ENCODE data around the gene SPZ1. TPM values are rescaled to one million over a fixed set of nuclear protein-coding genes. Genes with fewer than 3 reads are reported as not detected.
"Not testable (repeated sequence)": the region's sequence is repeated elsewhere in the genome, so short reads cannot be mapped to it uniquely, and the experiment has no call there.

Gene SPZ1
- total RNA-seq, 1 experiment from 2014 or later, result not detected

GRCh38 chr5:80318212-80318611 lies 1.6 kb upstream of the SPZ1 start:
- in situ Hi-C loops (cut with HindIII; ENCODE audit: low pct_unique_long_range_greater_than_20kb, low sequenced_read_pairs), result no loop called here
- no peak for DNase-seq (ENCODE audit: low read depth)

GRCh38 chr5:80324912-80325311 lies 5.1 kb downstream of the SPZ1 start:
- in situ Hi-C loops (cut with HindIII; ENCODE audit: low pct_unique_long_range_greater_than_20kb, low sequenced_read_pairs), result no loop called here
- DNase-seq (ENCODE audit: low read depth), result no peak

GRCh38 chr5:80326468-80326867 lies 6.7 kb downstream of the SPZ1 start:
- no peak for DNase-seq (ENCODE audit: low read depth)
- in situ Hi-C loops (cut with HindIII; ENCODE audit: low pct_unique_long_range_greater_than_20kb, low sequenced_read_pairs), result no loop called here

GRCh38 chr5:80337379-80337778 lies 17.6 kb downstream of the SPZ1 start:
- DNase-seq (ENCODE audit: low read depth), result no peak
- in situ Hi-C loops (cut with HindIII; ENCODE audit: low pct_unique_long_range_greater_than_20kb, low sequenced_read_pairs), result no loop called here

GRCh38 chr5:80339116-80339515 lies 19.3 kb downstream of the SPZ1 start:
- DNase-seq (ENCODE audit: low read depth), result no peak
- in situ Hi-C loops (cut with HindIII; ENCODE audit: low pct_unique_long_range_greater_than_20kb, low sequenced_read_pairs), result no loop called here

GRCh38 chr5:80341016-80341775 lies 21.4 kb downstream of the SPZ1 start:
- in situ Hi-C loops (cut with HindIII; ENCODE audit: low pct_unique_long_range_greater_than_20kb, low sequenced_read_pairs), result no loop called here
- DNase-seq (ENCODE audit: low read depth), result no peak

- DNase-seq (ENCODE audit: low read depth), result no peak
- in situ Hi-C loops (cut with HindIII; ENCODE audit: low pct_unique_long_range_greater_than_20kb, low sequenced_read_pairs), result no loop called here
Measured at GRCh38 chr5:80343067-80343466, 23.3 kb downstream of the SPZ1 start.

GRCh38 chr5:80346055-80346454 lies 26.3 kb downstream of the SPZ1 start:
- DNase-seq (ENCODE audit: low read depth), result peak; percentile 10
- in situ Hi-C loops (cut with HindIII; ENCODE audit: low pct_unique_long_range_greater_than_20kb, low sequenced_read_pairs), result no loop called here

- in situ Hi-C loops (cut with HindIII; ENCODE audit: low pct_unique_long_range_greater_than_20kb, low sequenced_read_pairs), result no loop called here
- DNase-seq (ENCODE audit: low read depth), result no peak
Measured at GRCh38 chr5:80348171-80348570, 28.4 kb downstream of the SPZ1 start.

- in situ Hi-C loops (cut with HindIII; ENCODE audit: low pct_unique_long_range_greater_than_20kb, low sequenced_read_pairs); DNase-seq (ENCODE audit: low read depth): not testable (repeated sequence)
Measured at GRCh38 chr5:80351019-80351418, 31.2 kb downstream of the SPZ1 start.

GRCh38 chr5:80355686-80356085 lies 35.9 kb downstream of the SPZ1 start:
- in situ Hi-C loops (cut with HindIII; ENCODE audit: low pct_unique_long_range_greater_than_20kb, low sequenced_read_pairs), result no loop called here
- DNase-seq (ENCODE audit: low read depth), result no peak

- in situ Hi-C loops (cut with HindIII; ENCODE audit: low pct_unique_long_range_greater_than_20kb, low sequenced_read_pairs), result no loop called here
- DNase-seq (ENCODE audit: low read depth), result no peak
Measured at GRCh38 chr5:80357671-80358070, 37.9 kb downstream of the SPZ1 start.

- in situ Hi-C loops (cut with HindIII; ENCODE audit: low pct_unique_long_range_greater_than_20kb, low sequenced_read_pairs), result no loop called here
- no peak for DNase-seq (ENCODE audit: low read depth)
Measured at GRCh38 chr5:80360914-80361444, 41.2 kb downstream of the SPZ1 start.

GRCh38 chr5:80364892-80365291 lies 45.1 kb downstream of the SPZ1 start:
- no peak for DNase-seq (ENCODE audit: low read depth)
- in situ Hi-C loops (cut with HindIII; ENCODE audit: low pct_unique_long_range_greater_than_20kb, low sequenced_read_pairs), result no loop called here

GRCh38 chr5:80368661-80369480 lies 49.1 kb downstream of the SPZ1 start:
- DNase-seq (ENCODE audit: low read depth), result no peak
- in situ Hi-C loops (cut with HindIII; ENCODE audit: low pct_unique_long_range_greater_than_20kb, low sequenced_read_pairs), result no loop called here

- DNase-seq (ENCODE audit: low read depth), result no peak
- in situ Hi-C loops (cut with HindIII; ENCODE audit: low pct_unique_long_range_greater_than_20kb, low sequenced_read_pairs), result no loop called here
Measured at GRCh38 chr5:80369521-80369920, 49.7 kb downstream of the SPZ1 start.

GRCh38 chr5:80370390-80370789 lies 50.6 kb downstream of the SPZ1 start:
- no peak for DNase-seq (ENCODE audit: low read depth)
- in situ Hi-C loops (cut with HindIII; ENCODE audit: low pct_unique_long_range_greater_than_20kb, low sequenced_read_pairs), result no loop called here

Data from Caki2 (cell line).